HG03064 (cell line): ENCODE data around the gene PRKAR2A.
"Not testable (repeated sequence)": the region's sequence is repeated elsewhere in the genome, so short reads cannot be mapped to it uniquely, and the experiment has no call there.

ENCODE experiments used
- ATAC-seq: cut with Tn5 transposase; IDR thresholded peaks from one replicate; pipeline ENCODE4 v1.9.1; 2021; ENCODE audit warnings: low read depth; ENCODE audit not compliant: unreplicated experiment

The PRKAR2A gene

GRCh38 chr3:48738144-48738536 is 109.5 kb downstream of the PRKAR2A start:
- ATAC-seq = no peak

GRCh38 chr3:48735075-48735767 is 112.5 kb downstream of the PRKAR2A start:
- not testable (repeated sequence) for ATAC-seq

- not testable (repeated sequence) for ATAC-seq
These were observed 113.1 kb downstream of the PRKAR2A start for GRCh38 chr3:48734541-48734940.

- not testable (repeated sequence) for ATAC-seq
These were observed 113.7 kb downstream of the PRKAR2A start for GRCh38 chr3:48733752-48734518.

GRCh38 chr3:48727511-48727910 is 120.2 kb downstream of the PRKAR2A start:
- no peak for ATAC-seq

- ATAC-seq = not testable (repeated sequence)
These were observed 122.4 kb downstream of the PRKAR2A start for GRCh38 chr3:48725185-48725855.

- no peak for ATAC-seq
These were observed 123.9 kb downstream of the PRKAR2A start for GRCh38 chr3:48723725-48724124.

- ATAC-seq = not testable (repeated sequence)
These were observed 124.4 kb downstream of the PRKAR2A start for GRCh38 chr3:48723293-48723692.

GRCh38 chr3:48716982-48717746 is 130.5 kb downstream of the PRKAR2A start, which contains the start of gene IP6K2:
Gene IP6K2, minus strand, starts transcription at chr3:48717221. Its CDS starts 21,930 bp downstream, at chr3:48695291.
- ATAC-seq = peak; percentile 91

- ATAC-seq = no peak
These were observed 131.1 kb downstream of the PRKAR2A start for GRCh38 chr3:48716508-48716981.

GRCh38 chr3:48715174-48715800 is 132.4 kb downstream of the PRKAR2A start:
- ATAC-seq = no peak

- ATAC-seq = no peak
These were observed 135.9 kb downstream of the PRKAR2A start for GRCh38 chr3:48711727-48712126.

GRCh38 chr3:48709051-48709461 is 138.6 kb downstream of the PRKAR2A start:
- ATAC-seq = no peak

- ATAC-seq = no peak
These were observed 139.2 kb downstream of the PRKAR2A start for GRCh38 chr3:48708481-48708889.

GRCh38 chr3:48707157-48707556 is 140.5 kb downstream of the PRKAR2A start:
- no peak for ATAC-seq

GRCh38 chr3:48702320-48702920 is 145.3 kb downstream of the PRKAR2A start:
- no peak for ATAC-seq

- ATAC-seq = no peak
These were observed 146.8 kb downstream of the PRKAR2A start for GRCh38 chr3:48700731-48701405.

- no peak for ATAC-seq
These were observed 148.8 kb downstream of the PRKAR2A start for GRCh38 chr3:48698891-48699290.

GRCh38 chr3:48697952-48698351 is 149.7 kb downstream of the PRKAR2A start:
- ATAC-seq = no peak
